Measurements from ENCODE around the gene APBA2. TPM values are rescaled to one million over a fixed set of nuclear protein-coding genes. Genes with fewer than 3 reads are reported as not detected.

Gene APBA2
- polyA plus RNA-seq, 1 donor (not counting 4 experiments of a cell fraction or from before 2014, with no cell fraction given) = 5.5 TPM

GRCh38 chr15:28881170-28881569 is 4.6 kb upstream of the APBA2 start:
- no peak for DNase-seq (ENCODE audit: low read depth, low spot score)
- Histone ChIP-seq H3K36me3 (ENCODE audit: control insufficient read depth in 2 of 2, extremely low read depth in 1 of 2, insufficient read depth in 2 of 2, low read length in 2 of 2) (no peaks in the 10 kb centered on the region), H4K20me1 (ENCODE audit: control insufficient read depth, extremely low read depth, insufficient read depth, low read length) (no peaks in the 10 kb centered on the region), H3K4me1 (ENCODE audit: control insufficient read depth, extremely low read depth, insufficient read depth, low read length) (no peaks in the 10 kb centered on the region), H2AFZ (ENCODE audit: control insufficient read depth, low read length) (no peak overlapping the region), H3K9ac (ENCODE audit: control insufficient read depth, extremely low read depth, insufficient read depth, low read length) (no peak overlapping the region), H3K9me1 (ENCODE audit: control insufficient read depth, extremely low read depth, insufficient read depth, low read length) (no peaks in the 10 kb centered on the region), H3K4me2 (ENCODE audit: control insufficient read depth, extremely low read depth, insufficient read depth, low read depth, low read length) (no peak overlapping the region), H3K79me2 (ENCODE audit: control insufficient read depth, insufficient read depth, low read length) (no peaks in the 10 kb centered on the region), H3K27me3 (ENCODE audit: control insufficient read depth, extremely low read depth, insufficient read depth, low read length) (peaks cover 10% of the 10 kb centered on the region), H3K27ac (ENCODE audit: control insufficient read depth, insufficient read depth, low read length) (no peak overlapping the region), H3K9me3 (ENCODE audit: control insufficient read depth, low read depth, low read length) (no peaks in the 10 kb centered on the region), H3K4me3 (ENCODE audit: control insufficient read depth in 2 of 3, extremely low read depth in 1 of 3, insufficient read depth in 2 of 3, low read depth in 1 of 3, low read length in 3 of 3) (no peak overlapping the region)
- no peak for FAIRE-seq
- dilution Hi-C loops (cut with MboI; ENCODE audit: extremely low pct_ligation_motif_present, low sequenced_read_pairs) = no loop called here
- TF ChIP-seq CTCF (optimal IDR thresholded peaks at IDR 0.05 in 1 of 3, IDR thresholded peaks at IDR 0.05 in 1 of 3, conservative IDR thresholded peaks at IDR 0.05 in 1 of 3; ENCODE audit: extremely low read depth in 1 of 3, insufficient read depth in 2 of 3, low read length in 3 of 3) (no peak), EZH2 (IDR thresholded peaks at IDR 0.05; ENCODE audit: low read length) (no peak)

- Histone ChIP-seq H3K9ac (ENCODE audit: control insufficient read depth, extremely low read depth, insufficient read depth, low read length) (no peak overlapping the region), H2AFZ (ENCODE audit: control insufficient read depth, low read length) (no peak overlapping the region), H3K4me1 (ENCODE audit: control insufficient read depth, extremely low read depth, insufficient read depth, low read length) (no peaks in the 10 kb centered on the region), H3K9me1 (ENCODE audit: control insufficient read depth, extremely low read depth, insufficient read depth, low read length) (no peaks in the 10 kb centered on the region), H3K27me3 (ENCODE audit: control insufficient read depth, extremely low read depth, insufficient read depth, low read length) (peaks cover 12% of the 10 kb centered on the region), H3K4me2 (ENCODE audit: control insufficient read depth, extremely low read depth, insufficient read depth, low read depth, low read length) (no peak overlapping the region), H3K79me2 (ENCODE audit: control insufficient read depth, insufficient read depth, low read length) (no peaks in the 10 kb centered on the region), H3K36me3 (ENCODE audit: control insufficient read depth in 2 of 2, extremely low read depth in 1 of 2, insufficient read depth in 2 of 2, low read length in 2 of 2) (no peaks in the 10 kb centered on the region), H3K27ac (ENCODE audit: control insufficient read depth, insufficient read depth, low read length) (no peak overlapping the region), H4K20me1 (ENCODE audit: control insufficient read depth, extremely low read depth, insufficient read depth, low read length) (no peaks in the 10 kb centered on the region), H3K4me3 (ENCODE audit: control insufficient read depth in 2 of 3, extremely low read depth in 1 of 3, insufficient read depth in 2 of 3, low read depth in 1 of 3, low read length in 3 of 3) (no peak overlapping the region), H3K9me3 (ENCODE audit: control insufficient read depth, low read depth, low read length) (no peaks in the 10 kb centered on the region)
- DNase-seq (ENCODE audit: low read depth, low spot score) (no peak), FAIRE-seq (no peak)
- dilution Hi-C loops (cut with MboI; ENCODE audit: extremely low pct_ligation_motif_present, low sequenced_read_pairs) = no loop called here
- TF ChIP-seq CTCF (optimal IDR thresholded peaks at IDR 0.05 in 1 of 3, IDR thresholded peaks at IDR 0.05 in 1 of 3, conservative IDR thresholded peaks at IDR 0.05 in 1 of 3; ENCODE audit: extremely low read depth in 1 of 3, insufficient read depth in 2 of 3, low read length in 3 of 3) = no peak
- TF ChIP-seq EZH2 (IDR thresholded peaks at IDR 0.05; ENCODE audit: low read length) = no peak
Observed at GRCh38 chr15:28881600-28881999, 4.2 kb upstream of the APBA2 start.
